Liver (tissue), 9 donors: ENCODE results near the gene SIPA1L3. TPM values are rescaled to one million over a fixed set of nuclear protein-coding genes. Genes with fewer than 3 reads are reported as not detected.

Experiments used
- DNase-seq: peaks from one replicate; pipeline ENCODE4 v3.0.0-alpha.2; 2017; ENCODE audit warnings: low spot score
- H3K27ac ChIP-seq, 2 donors: one replicate each; pipeline ENCODE4 v1.7.0; 2013; ENCODE audit warnings: inconsistent platforms in 2 of 2, low read length in 2 of 2, control low read depth in 1 of 2, low read depth in 1 of 2, mild to moderate bottlenecking in 1 of 2
- H3K27me3 ChIP-seq, 4 donors: one replicate each; pipeline versions ENCODE4 v1.6.1 to v1.7.0; 2013; ENCODE audit warnings: low read length in 3 of 4, inconsistent platforms in 1 of 4, mild to moderate bottlenecking in 1 of 4, moderate library complexity in 1 of 4; ENCODE audit not compliant: control insufficient read depth in 4 of 4, insufficient read depth in 4 of 4
- H3K36me3 ChIP-seq, 4 donors: one replicate each; pipeline versions ENCODE4 v1.6.1 to v1.7.0; 2013; ENCODE audit warnings: low read length in 3 of 4, mild to moderate bottlenecking in 3 of 4, low read depth in 1 of 4, moderate library complexity in 1 of 4; ENCODE audit not compliant: control insufficient read depth in 4 of 4, insufficient read depth in 3 of 4
- H3K4me1 ChIP-seq, 4 donors: one replicate each; pipeline versions ENCODE4 v1.6.1 to v1.7.0; 2013; ENCODE audit warnings: low read length in 3 of 4, mild to moderate bottlenecking in 3 of 4, moderate library complexity in 1 of 4; ENCODE audit not compliant: control insufficient read depth in 4 of 4, insufficient read depth in 4 of 4
- H3K4me3 ChIP-seq, 3 donors: one replicate each; pipeline versions ENCODE4 v1.6.1 to v1.7.0; 2013; ENCODE audit warnings: low read length in 3 of 3, control low read depth in 1 of 3, low read depth in 1 of 3, mild to moderate bottlenecking in 1 of 3
- H3K9ac ChIP-seq, 2 donors: one replicate each; pipeline ENCODE4 v1.7.0; 2013; ENCODE audit warnings: low read length in 2 of 2, mild to moderate bottlenecking in 2 of 2, moderate library complexity in 2 of 2, control low read depth in 1 of 2, low read depth in 1 of 2
- H3K9me3 ChIP-seq, 4 donors: one replicate each; pipeline versions ENCODE4 v1.6.1 to v1.7.0; 2013; ENCODE audit warnings: low read length in 3 of 4; ENCODE audit not compliant: control insufficient read depth in 4 of 4
- ATF3 ChIP-seq: IDR thresholded peaks from 2 replicates; pipeline ENCODE4 v1.6.1; 2016; ENCODE audit warnings: antibody characterized with exemption
- CTCF ChIP-seq: fragments of 150-350 bp; IDR thresholded peaks from 2 replicates; pipeline ENCODE4 v1.5.1; 2017; ENCODE audit warnings: improper control_type of control experiment, low read depth, low read length; ENCODE audit not compliant: missing input control
- FOXA1 ChIP-seq: IDR thresholded peaks from 2 replicates; pipeline ENCODE4 v1.6.1; 2016; ENCODE audit warnings: antibody characterized with exemption
- FOXA2 ChIP-seq: IDR thresholded peaks from 2 replicates; pipeline ENCODE4 v1.6.1; 2016; ENCODE audit warnings: antibody characterized with exemption
- GABPA ChIP-seq, 2 donors: IDR thresholded peaks in 1 of 2; conservative IDR thresholded peaks in 1 of 2; 2 replicates each; pipeline ENCODE4 v1.6.1; 2016; ENCODE audit warnings: antibody characterized with exemption in 2 of 2, mild to moderate bottlenecking in 1 of 2, moderate library complexity in 1 of 2
- HNF4A ChIP-seq, 2 donors: conservative IDR thresholded peaks; 2 replicates each; pipeline ENCODE4 v1.6.1; 2016; ENCODE audit warnings: antibody characterized with exemption in 2 of 2, mild to moderate bottlenecking in 2 of 2
- HNF4G ChIP-seq: IDR thresholded peaks from 2 replicates; pipeline ENCODE4 v1.6.1; 2016; ENCODE audit warnings: antibody characterized with exemption
- JUND ChIP-seq, 2 donors: IDR thresholded peaks; 2 replicates each; pipeline ENCODE4 v1.6.1; 2016; ENCODE audit warnings: antibody characterized with exemption in 2 of 2
- MAX ChIP-seq: IDR thresholded peaks from 2 replicates; pipeline ENCODE4 v1.6.1; 2016; ENCODE audit warnings: antibody characterized with exemption
- NR2F2 ChIP-seq: IDR thresholded peaks from 2 replicates; pipeline ENCODE4 v1.6.1; 2016; ENCODE audit warnings: antibody characterized with exemption
- RAD21 ChIP-seq, 2 donors: IDR thresholded peaks; 2 replicates each; pipeline ENCODE4 v1.6.1; 2016; ENCODE audit warnings: antibody characterized with exemption in 2 of 2, mild to moderate bottlenecking in 2 of 2
- REST ChIP-seq: IDR thresholded peaks from 2 replicates; pipeline ENCODE4 v1.6.1; 2016; ENCODE audit warnings: antibody characterized with exemption, mild to moderate bottlenecking
- RXRA ChIP-seq, 2 donors: IDR thresholded peaks; 2 replicates each; pipeline ENCODE4 v1.6.1; 2017 to 2018; ENCODE audit warnings: antibody characterized with exemption in 2 of 2, mild to moderate bottlenecking in 1 of 2
- SP1 ChIP-seq: IDR thresholded peaks from 2 replicates; pipeline ENCODE4 v1.6.1; 2018; ENCODE audit warnings: antibody characterized with exemption, mild to moderate bottlenecking
- TAF1 ChIP-seq: conservative IDR thresholded peaks from 2 replicates; pipeline ENCODE4 v1.6.1; 2016; ENCODE audit warnings: antibody characterized with exemption, mild to moderate bottlenecking
- YY1 ChIP-seq: IDR thresholded peaks from 2 replicates; pipeline ENCODE4 v1.6.1; 2016; ENCODE audit warnings: antibody characterized with exemption, mild to moderate bottlenecking
- ZBTB33 ChIP-seq: IDR thresholded peaks from 2 replicates; pipeline ENCODE4 v1.6.1; 2016; ENCODE audit warnings: antibody characterized with exemption
- WGBS: extraction: QIAGEN DNeasy Blood & Tissue Kit; methylation state at CpG from one replicate; pipeline ENCODE4 v1.1.7; 2013; 5-methylcytosine and 5-hydroxymethylcytosine counted together
- polyA plus RNA-seq, 2 donors: library from polyadenylated mRNA; stranded (reverse) in 1 of 2; unstranded in 1 of 2; fragments of 200-250 nt in 1 of 2; fragments of >200 nt in 1 of 2; fragmentation: Nextera tagmentation in 1 of 2; extraction: Ambion mirVana in 1 of 2; gene quantifications; one replicate each; pipeline versions ENCODE4 v1.2.1 to v1.2.3, GENCODE V29; 2013 to 2015
- total RNA-seq, 2 donors: library from RNA; depleted of rRNA; stranded (reverse); fragments of >200 nt; gene quantifications; one replicate each; pipeline ENCODE4 v1.2.3, GENCODE V29; 2014
- donor health status: healthy.
- donor health status: healthy.
- donor health status: healthy.
- donor health status: healthy.
- donor health status: healthy.

The SIPA1L3 gene
- total and polyA plus RNA-seq, 4 donors: 2.4 to 10.0 (median 4.4) TPM

DNA sequence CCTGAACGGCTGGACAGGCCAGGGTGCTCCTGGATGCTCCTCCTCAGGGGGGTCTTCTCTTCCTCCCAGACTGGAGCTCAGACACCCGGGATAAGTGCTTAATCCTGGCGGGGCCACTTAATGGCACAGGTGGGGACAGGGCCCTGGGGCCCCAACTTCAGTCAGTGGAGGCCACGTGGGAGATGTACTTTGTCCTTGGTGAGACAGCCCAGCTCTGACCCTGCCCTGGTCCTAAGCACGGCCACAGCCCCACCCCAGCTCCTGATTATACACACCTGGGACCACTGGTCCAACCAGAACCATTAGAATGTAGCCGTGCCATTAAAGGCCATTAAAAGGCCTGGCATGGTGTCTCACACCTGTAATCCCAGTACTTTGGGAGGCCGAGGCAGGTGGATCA lies 341.4 kb downstream of the SIPA1L3 start:
- 87% methylated on average over 7 of the region's 7 CpGs for WGBS
- H3K4me1 ChIP-seq: peaks cover 9 to 18% (median 16%) of the 10 kb centered on the region in 4 donors
- no peak for TF ChIP-seq REST
- TF ChIP-seq JUND (IDR thresholded peaks at IDR 0.05): no peak
- TF ChIP-seq SP1: no peak
- TF ChIP-seq ATF3: no peak
- TF ChIP-seq NR2F2: no peak
- TF ChIP-seq HNF4A (conservative IDR thresholded peaks at IDR 0.05): no peak
- no peak for TF ChIP-seq MAX
- TF ChIP-seq GABPA (IDR thresholded peaks at IDR 0.05 in 1 of 2, conservative IDR thresholded peaks at IDR 0.05 in 1 of 2): no peak
- TF ChIP-seq ZBTB33: no peak
- TF ChIP-seq TAF1: no peak
- TF ChIP-seq YY1: no peak
- no peak for TF ChIP-seq CTCF
- TF ChIP-seq FOXA2: no peak
- no peak for TF ChIP-seq RAD21 (IDR thresholded peaks at IDR 0.05)
- TF ChIP-seq FOXA1: no peak
- no peak for TF ChIP-seq HNF4G

DNA sequence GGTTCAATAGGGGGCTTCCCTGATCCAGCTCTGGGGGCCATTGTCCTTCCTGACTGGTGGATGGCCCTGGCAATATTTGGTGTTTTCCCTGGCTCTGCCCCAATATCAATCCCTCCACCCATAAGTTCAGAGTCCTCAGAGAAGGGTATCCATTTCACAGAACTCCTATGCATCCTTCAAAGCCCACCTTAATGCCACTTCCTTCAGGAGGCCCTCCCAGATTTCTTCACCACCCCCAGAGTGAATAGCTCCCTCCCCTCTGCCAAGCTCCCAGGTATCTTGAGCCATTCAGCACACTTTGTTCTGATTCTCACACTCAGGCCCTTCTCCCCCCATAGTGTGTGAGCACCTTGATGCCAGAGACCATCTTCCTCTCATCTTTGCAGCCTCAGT lies 343.4 kb downstream of the SIPA1L3 start:
- peaks cover 9 to 22% (median 13%) of the 10 kb centered on the region in 4 donors for H3K4me1 ChIP-seq
- no peaks in the 10 kb centered on the region for H3K27me3 ChIP-seq
- no peaks in the 10 kb centered on the region for H3K36me3 ChIP-seq
- H3K9me3 ChIP-seq: no peaks in the 10 kb centered on the region
- no peak for DNase-seq
- no peak overlapping the region for H3K4me3 ChIP-seq
- H3K9ac ChIP-seq: no peak overlapping the region
- peak overlapping the region in 1 of 2 donors; percentile 72 for H3K27ac ChIP-seq
- no peak for TF ChIP-seq NR2F2
- no peak for TF ChIP-seq HNF4G
- TF ChIP-seq FOXA1: no peak
- TF ChIP-seq GABPA (IDR thresholded peaks at IDR 0.05 in 1 of 2, conservative IDR thresholded peaks at IDR 0.05 in 1 of 2): no peak
- TF ChIP-seq MAX: no peak
- no peak for TF ChIP-seq CTCF
- TF ChIP-seq RAD21 (IDR thresholded peaks at IDR 0.05): no peak
- TF ChIP-seq SP1: no peak
- TF ChIP-seq RXRA (IDR thresholded peaks at IDR 0.05): no peak
- TF ChIP-seq HNF4A (conservative IDR thresholded peaks at IDR 0.05): no peak
- TF ChIP-seq TAF1: no peak
- no peak for TF ChIP-seq JUND (IDR thresholded peaks at IDR 0.05)
- no peak for TF ChIP-seq ATF3

More for the DNA sequence above, 341.4 kb downstream of the SIPA1L3 start:
- Histone ChIP-seq H3K9ac (no peak overlapping the region), H3K27me3 (no peaks in the 10 kb centered on the region), H3K9me3 (no peaks in the 10 kb centered on the region), H3K27ac (no peak overlapping the region), H3K36me3 (no peaks in the 10 kb centered on the region), H3K4me3 (no peak overlapping the region)
- DNase-seq: no peak
